IMR-90 (cell line): ENCODE measurements around the gene RPL41. TPM values are rescaled to one million over a fixed set of nuclear protein-coding genes. Genes with fewer than 3 reads are reported as not detected.

ENCODE experiments used
- ATAC-seq: fragments of 200-7000 bp; cut with Tn5 transposase; 2 replicates; pipeline ENCODE4 v1.9.1; 2020; ENCODE audit warnings: low read depth, mild to moderate bottlenecking, moderate library complexity
- BruUV-seq: library from RNA; stranded (reverse); fragments of 400-500 nt; replicated peaks from 2 replicates; lab custom pipeline; 2021; lab: Mats Ljungman, UMichigan
- CTCF ChIA-PET: fragments of 300-600 bp; formaldehyde crosslinking; extraction: SDS; loops from one replicate; lab custom pipeline; 2021; ENCODE audit warnings: antibody characterized with exemption; lab: Yijun Ruan, JAX
- POLR2A ChIA-PET: fragments of 300-600 bp; sonication (Branson Sonifier 250); formaldehyde crosslinking; loops from one replicate; lab custom pipeline; 2022; ENCODE audit warnings: antibody characterized with exemption; ENCODE audit not compliant: unreplicated experiment; lab: Charles Lee
- DNase-seq: peaks from one replicate; pipeline ENCODE4 v3.0.0; 2013
- H2AFZ ChIP-seq: replicated peaks from 2 replicates; pipeline ENCODE3; 2013; ENCODE audit warnings: low read length, mild to moderate bottlenecking; ENCODE audit not compliant: poor library complexity
- H2AK5ac ChIP-seq: 2 replicates; pipeline ENCODE4 v1.6.1; 2013; ENCODE audit warnings: low read depth, low read length, inconsistent platforms
- H2AK9ac ChIP-seq: replicated peaks from 2 replicates; pipeline ENCODE3; 2013; ENCODE audit warnings: mild to moderate bottlenecking, low read depth, low read length, moderate library complexity; ENCODE audit not compliant: poor library complexity
- H2BK120ac ChIP-seq: 2 replicates; pipeline ENCODE4 v1.6.1; 2013; ENCODE audit warnings: low read depth, low read length, inconsistent platforms
- H2BK15ac ChIP-seq: 3 replicates; pipeline ENCODE4 v1.6.1; 2013; ENCODE audit warnings: low read depth, low read length, inconsistent platforms
- H2BK20ac ChIP-seq: 2 replicates; pipeline ENCODE4 v1.6.1; 2013; ENCODE audit warnings: low read depth, mild to moderate bottlenecking, inconsistent platforms, low read length, moderate library complexity
- H2BK5ac ChIP-seq: 2 replicates; pipeline ENCODE4 v1.6.1; 2013; ENCODE audit warnings: mild to moderate bottlenecking, low read depth, low read length, inconsistent platforms; ENCODE audit not compliant: poor library complexity, severe bottlenecking
- H3K14ac ChIP-seq: replicated peaks from 2 replicates; pipeline ENCODE4 v1.6.1; 2013; ENCODE audit warnings: low read depth, low read length, inconsistent platforms
- H3K18ac ChIP-seq: 2 replicates; pipeline ENCODE4 v1.6.1; 2013; ENCODE audit warnings: low read depth, low read length, control low read depth
- H3K23ac ChIP-seq: 2 replicates; pipeline ENCODE4 v1.6.1; 2013; ENCODE audit warnings: low read depth, low read length, inconsistent platforms
- H3K27ac ChIP-seq: 2 replicates; pipeline ENCODE4 v1.5.1; 2013; ENCODE audit warnings: mild to moderate bottlenecking, control low read depth, low read length; ENCODE audit not compliant: insufficient read depth
- H3K27me3 ChIP-seq: 2 replicates; pipeline ENCODE4 v1.6.1; 2013; ENCODE audit warnings: low read length; ENCODE audit not compliant: control insufficient read depth, insufficient read depth
- H3K36me3 ChIP-seq: 2 replicates; pipeline ENCODE4 v1.6.1; 2013; ENCODE audit warnings: low read length, mixed read lengths; ENCODE audit not compliant: control insufficient read depth, insufficient read depth
- H3K4ac ChIP-seq: 2 replicates; pipeline ENCODE4 v1.6.1; 2013; ENCODE audit warnings: low read depth, low read length, inconsistent platforms
- H3K4me1 ChIP-seq: 2 replicates; pipeline ENCODE4 v1.6.1; 2013; ENCODE audit warnings: low read length, mixed read lengths; ENCODE audit not compliant: control insufficient read depth, insufficient read depth
- H3K4me2 ChIP-seq: 2 replicates; pipeline ENCODE4 v1.6.1; 2013; ENCODE audit warnings: low read depth, mild to moderate bottlenecking, control low read depth, low read length, moderate library complexity
- H3K4me3 ChIP-seq: 2 replicates; pipeline ENCODE4 v1.5.1; 2013; ENCODE audit warnings: low read depth, mild to moderate bottlenecking, control low read depth, low read length, moderate library complexity; ENCODE audit not compliant: insufficient read depth
- H3K56ac ChIP-seq: 2 replicates; pipeline ENCODE4 v1.6.1; 2013; ENCODE audit warnings: low read length, inconsistent platforms; ENCODE audit not compliant: insufficient read depth; ENCODE audit errors: extremely low read depth
- H3K79me1 ChIP-seq, 2 experiments: 2 replicates each; pipeline ENCODE4 v1.6.1; 2013; ENCODE audit warnings: low read length in 2 of 2, inconsistent platforms in 1 of 2, low read depth in 1 of 2
- H3K9ac ChIP-seq: 2 replicates; pipeline ENCODE4 v1.6.1; 2013; ENCODE audit warnings: low read depth, low read length, control low read depth
- H3K9me1 ChIP-seq: 2 replicates; pipeline ENCODE4 v1.6.1; 2013; ENCODE audit warnings: low read length, inconsistent platforms; ENCODE audit not compliant: insufficient read depth
- H3K9me3 ChIP-seq: 2 replicates; pipeline ENCODE4 v1.6.1; 2013; ENCODE audit warnings: low read length; ENCODE audit not compliant: control insufficient read depth, insufficient read depth
- H4K20me1 ChIP-seq: 2 replicates; pipeline ENCODE4 v1.6.1; 2013; ENCODE audit warnings: low read length, inconsistent platforms; ENCODE audit not compliant: insufficient read depth
- H4K5ac ChIP-seq: 2 replicates; pipeline ENCODE4 v1.6.1; 2013; ENCODE audit warnings: mild to moderate bottlenecking, low read depth, low read length, control low read depth
- H4K8ac ChIP-seq, 2 experiments: 2 replicates each; pipeline ENCODE4 v1.6.1; 2013; ENCODE audit warnings: low read depth in 2 of 2, low read length in 2 of 2, control low read depth in 1 of 2, inconsistent platforms in 1 of 2
- H4K91ac ChIP-seq: 2 replicates; pipeline ENCODE4 v1.6.1; 2013; ENCODE audit warnings: low read depth, low read length, inconsistent platforms; ENCODE audit not compliant: insufficient read depth
- CHD1 ChIP-seq: IDR thresholded peaks from 2 replicates; pipeline ENCODE4 v1.6.1; 2012; ENCODE audit warnings: low read depth, low read length, improper control_type of control experiment
- MAFK ChIP-seq: IDR thresholded peaks from 2 replicates; pipeline ENCODE4 v1.6.1; 2012; ENCODE audit warnings: low read depth, low read length, improper control_type of control experiment
- MAZ ChIP-seq: IDR thresholded peaks from 2 replicates; pipeline ENCODE4 v1.6.1; 2012; ENCODE audit warnings: low read depth, mild to moderate bottlenecking, low read length, improper control_type of control experiment, moderate library complexity, borderline replicate concordance
- MXI1 ChIP-seq: IDR thresholded peaks from 2 replicates; pipeline ENCODE4 v1.6.1; 2012; ENCODE audit warnings: low read depth, mild to moderate bottlenecking, low read length, moderate library complexity, borderline replicate concordance
- RAD21 ChIP-seq: IDR thresholded peaks from 2 replicates; pipeline ENCODE4 v1.6.1; 2012; ENCODE audit warnings: low read length, improper control_type of control experiment
- SMC3 ChIP-seq: fragments of 150-350 bp; IDR thresholded peaks from 2 replicates; pipeline ENCODE4 v1.6.1; 2016; ENCODE audit warnings: low read depth, mild to moderate bottlenecking, antibody characterized with exemption, low read length, moderate library complexity
- WGBS, 2 experiments: methylation state at CpG; one replicate each; pipeline versions ENCODE4 v1.1.5 to v1.1.7; 2013; ENCODE audit warnings: missing lambda C conversion rate in 2 of 2; ENCODE audit not compliant: insufficient read length in 1 of 2; ENCODE audit errors: extremely low coverage in 2 of 2; 5-methylcytosine and 5-hydroxymethylcytosine counted together
- dilution Hi-C: fragments of 300-500 bp; cut with HindIII; formaldehyde crosslinking; loops from one replicate; pipeline ENCODE4 v1.14.3; 2018; ENCODE audit warnings: low sequenced_read_pairs; ENCODE audit not compliant: unreplicated experiment
- in situ Hi-C: fragments of 300-500 bp; cut with MboI; formaldehyde crosslinking; loops from 3 replicates; pipeline ENCODE4 v1.14.3; 2019; ENCODE audit warnings: low sequenced_read_pairs, inconsistent platforms, mixed read lengths
- intact Hi-C: fragments of 100-400 bp; cut with micrococcal nuclease; formaldehyde crosslinking; loops from 2 replicates; pipeline ENCODE4 v1.10.0; 2022
- polyA plus RNA-seq, 3 experiments: library from polyadenylated mRNA; depleted of rRNA; stranded (reverse); fragments of >200 nt; gene quantifications; 2 replicates each; pipeline ENCODE4 v1.2.3, GENCODE V29; 2012; ENCODE audit warnings: low replicate concordance in 1 of 3
- total RNA-seq: library from RNA; depleted of rRNA; stranded (reverse); fragments of >200 nt; gene quantifications from 2 replicates; pipeline ENCODE4 v1.2.3, GENCODE V29; 2012
- TF ChIP-seq, protein P1 (sequence below): conservative IDR thresholded peaks from 2 replicates; pipeline ENCODE4 v1.5.1; 2012; ENCODE audit warnings: mild to moderate bottlenecking, low read depth, low read length, improper control_type of control experiment

RPL41 gene
- total and polyA plus RNA-seq, 2 of the 4 experiments (the other 2 are of a cell fraction), result 1,119 to 9,394 TPM

DNA sequence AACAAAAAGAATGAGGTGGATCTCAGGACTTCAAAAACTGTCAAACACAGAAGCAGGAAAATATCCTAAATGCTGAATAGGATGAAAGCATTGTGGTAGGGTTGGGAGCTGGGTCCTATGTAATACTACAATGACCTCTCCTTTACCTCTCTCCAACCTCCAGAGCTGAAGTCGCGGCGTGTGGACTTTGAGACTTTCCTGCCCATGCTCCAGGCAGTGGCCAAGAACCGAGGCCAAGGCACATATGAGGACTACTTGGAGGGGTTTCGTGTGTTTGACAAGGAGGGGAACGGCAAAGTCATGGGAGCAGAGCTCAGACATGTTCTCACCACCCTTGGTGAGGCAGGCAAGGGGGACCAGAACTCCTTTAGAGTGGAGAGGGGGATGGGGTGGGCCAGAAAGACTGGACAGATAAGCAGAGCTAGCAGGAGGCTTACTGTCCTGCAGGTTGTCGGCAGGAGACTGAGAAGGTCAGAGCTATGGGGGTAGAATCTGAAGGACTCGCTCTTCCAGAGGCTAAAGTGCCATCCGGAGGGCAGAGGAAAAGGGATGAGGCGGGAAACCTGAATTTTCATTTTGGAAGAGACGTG lies 38.9 kb downstream of the RPL41 start:
- H3K14ac ChIP-seq, result no peak overlapping the region
- no peak overlapping the region for H3K18ac ChIP-seq
- CTCF ChIA-PET, result no interaction called here
- H2AK5ac ChIP-seq, result no peak overlapping the region
- H3K27ac ChIP-seq, result no peak overlapping the region
- no peak overlapping the region for H3K4me2 ChIP-seq
- dilution Hi-C loops (no loop called here), in situ Hi-C loops (no loop called here), intact Hi-C loops (no loop called here)
- no peak overlapping the region for H2BK120ac ChIP-seq
- H3K9me3 ChIP-seq, result no peaks in the 10 kb centered on the region
- DNase-seq (no peak), ATAC-seq (no peak)
- no peak overlapping the region for H3K4ac ChIP-seq
- H4K91ac ChIP-seq, result no peak overlapping the region
- H2BK15ac ChIP-seq, result no peak overlapping the region
- no peak overlapping the region for H2AFZ ChIP-seq
- 97% methylated on average over 6 of the region's 11 CpGs; no CpG with 5 or more reads in 1 of the 2 experiments for WGBS, 2 experiments
- H3K23ac ChIP-seq, result no peak overlapping the region
- H3K9me1 ChIP-seq, result peaks cover 12% of the 10 kb centered on the region
- no TSS peak for BruUV-seq
- no peak overlapping the region for H3K4me3 ChIP-seq
- no peak overlapping the region for H3K9ac ChIP-seq
- H3K4me1 ChIP-seq, result peaks cover 19% of the 10 kb centered on the region
- H3K27me3 ChIP-seq, result no peaks in the 10 kb centered on the region
- POLR2A ChIA-PET, result no interaction called here
- no peak overlapping the region for H4K8ac ChIP-seq
- no peak overlapping the region for H2BK20ac ChIP-seq
- H2AK9ac ChIP-seq, result no peak overlapping the region
- peaks cover 22 to 61% of the 10 kb centered on the region in 2 experiments for H3K79me1 ChIP-seq
- H2BK5ac ChIP-seq, result no peak overlapping the region
- H3K56ac ChIP-seq, result no peak overlapping the region
- H4K5ac ChIP-seq, result no peak overlapping the region
- peaks cover 21% of the 10 kb centered on the region for H4K20me1 ChIP-seq
- TF ChIP-seq MAFK, result no peak
- no peak for TF ChIP-seq SMC3
- no peak for TF ChIP-seq MAZ
- no peak for TF ChIP-seq CHD1
- TF ChIP-seq RAD21, result no peak
- TF ChIP-seq, protein P1, sequence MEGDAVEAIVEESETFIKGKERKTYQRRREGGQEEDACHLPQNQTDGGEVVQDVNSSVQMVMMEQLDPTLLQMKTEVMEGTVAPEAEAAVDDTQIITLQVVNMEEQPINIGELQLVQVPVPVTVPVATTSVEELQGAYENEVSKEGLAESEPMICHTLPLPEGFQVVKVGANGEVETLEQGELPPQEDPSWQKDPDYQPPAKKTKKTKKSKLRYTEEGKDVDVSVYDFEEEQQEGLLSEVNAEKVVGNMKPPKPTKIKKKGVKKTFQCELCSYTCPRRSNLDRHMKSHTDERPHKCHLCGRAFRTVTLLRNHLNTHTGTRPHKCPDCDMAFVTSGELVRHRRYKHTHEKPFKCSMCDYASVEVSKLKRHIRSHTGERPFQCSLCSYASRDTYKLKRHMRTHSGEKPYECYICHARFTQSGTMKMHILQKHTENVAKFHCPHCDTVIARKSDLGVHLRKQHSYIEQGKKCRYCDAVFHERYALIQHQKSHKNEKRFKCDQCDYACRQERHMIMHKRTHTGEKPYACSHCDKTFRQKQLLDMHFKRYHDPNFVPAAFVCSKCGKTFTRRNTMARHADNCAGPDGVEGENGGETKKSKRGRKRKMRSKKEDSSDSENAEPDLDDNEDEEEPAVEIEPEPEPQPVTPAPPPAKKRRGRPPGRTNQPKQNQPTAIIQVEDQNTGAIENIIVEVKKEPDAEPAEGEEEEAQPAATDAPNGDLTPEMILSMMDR, result no peak
- no peak for TF ChIP-seq MXI1
- peaks cover 19% of the 10 kb centered on the region for H3K36me3 ChIP-seq
